Neuronal stem cell (in vitro differentiated cells): ENCODE data around the gene GBGT1.

Source experiments
- DNase-seq: peaks from one replicate; pipeline ENCODE4 v3.0.0-alpha.2; 2013; ENCODE audit warnings: low spot score
- H2AFZ ChIP-seq: one replicate; pipeline ENCODE4 v1.6.1; 2013; ENCODE audit warnings: mild to moderate bottlenecking, low read length, inconsistent platforms
- H2AK5ac ChIP-seq: 2 replicates; pipeline ENCODE4 v1.6.1; 2013; ENCODE audit warnings: low read depth, mild to moderate bottlenecking, inconsistent platforms, low read length, moderate library complexity, mixed read lengths
- H2BK120ac ChIP-seq: 2 replicates; pipeline ENCODE4 v1.6.1; 2013; ENCODE audit warnings: low read depth, mild to moderate bottlenecking, inconsistent platforms, low read length, moderate library complexity, mixed read lengths
- H2BK12ac ChIP-seq: one replicate; pipeline ENCODE4 v1.6.1; 2013; ENCODE audit warnings: low read length, inconsistent platforms
- H2BK15ac ChIP-seq: 2 replicates; pipeline ENCODE4 v1.6.1; 2013; ENCODE audit warnings: mild to moderate bottlenecking, low read length, inconsistent platforms, mixed read lengths
- H2BK5ac ChIP-seq: one replicate; pipeline ENCODE4 v1.6.1; 2013; ENCODE audit warnings: inconsistent platforms, mild to moderate bottlenecking, low read length, moderate library complexity
- H3K14ac ChIP-seq: one replicate; pipeline ENCODE4 v1.6.1; 2013; ENCODE audit warnings: low read length, inconsistent platforms
- H3K18ac ChIP-seq: 2 replicates; pipeline ENCODE4 v1.6.1; 2013; ENCODE audit warnings: low read length, inconsistent platforms
- H3K23ac ChIP-seq: 2 replicates; pipeline ENCODE4 v1.6.1; 2013; ENCODE audit warnings: low read depth, mild to moderate bottlenecking, mixed read lengths, low read length, inconsistent platforms; ENCODE audit not compliant: poor library complexity
- H3K27ac ChIP-seq: replicated peaks from 3 replicates; pipeline ENCODE4 v1.5.1; 2013; ENCODE audit warnings: low read length, inconsistent platforms
- H3K27me3 ChIP-seq, 3 experiments: 2 replicates each; pipeline ENCODE4 v1.6.1; 2013; ENCODE audit warnings: low read length in 3 of 3, mild to moderate bottlenecking in 2 of 3, inconsistent platforms in 1 of 3, low read depth in 1 of 3, mixed read lengths in 1 of 3, moderate library complexity in 1 of 3; ENCODE audit not compliant: control insufficient read depth in 3 of 3, insufficient read depth in 3 of 3
- H3K36me3 ChIP-seq, 2 donors: replicated peaks in 1 of 2; 2 replicates each; pipeline ENCODE4 v1.6.1; 2013; ENCODE audit warnings: low read length in 2 of 2; ENCODE audit not compliant: control insufficient read depth in 2 of 2, insufficient read depth in 2 of 2
- H3K4ac ChIP-seq: 2 replicates; pipeline ENCODE4 v1.6.1; 2013; ENCODE audit warnings: inconsistent platforms, mild to moderate bottlenecking, low read length, moderate library complexity
- H3K4me1 ChIP-seq, 2 donors: 1 replicate in 1 of 2; 2 replicates in 1 of 2; pipeline ENCODE4 v1.6.1; 2013; ENCODE audit warnings: low read length in 2 of 2, low read depth in 1 of 2; ENCODE audit not compliant: control insufficient read depth in 2 of 2, insufficient read depth in 1 of 2
- H3K4me2 ChIP-seq: one replicate; pipeline ENCODE4 v1.6.1; 2013; ENCODE audit warnings: mild to moderate bottlenecking, low read length, inconsistent platforms; ENCODE audit not compliant: insufficient read depth, poor library complexity, severe bottlenecking
- H3K4me3 ChIP-seq, 2 donors: 2 replicates each; pipeline ENCODE4 v1.5.1; 2013; ENCODE audit warnings: low read length in 2 of 2, mild to moderate bottlenecking in 2 of 2, inconsistent platforms in 1 of 2, moderate library complexity in 1 of 2
- H3K79me1 ChIP-seq: one replicate; pipeline ENCODE4 v1.6.1; 2013; ENCODE audit warnings: low read depth, mild to moderate bottlenecking, inconsistent platforms, low read length, moderate library complexity
- H3K9ac ChIP-seq: one replicate; pipeline ENCODE4 v1.6.1; 2013; ENCODE audit warnings: mild to moderate bottlenecking, low read depth, low read length, inconsistent platforms; ENCODE audit not compliant: poor library complexity
- H3K9me3 ChIP-seq, 2 donors: replicated peaks in 1 of 2; 2 replicates each; pipeline versions ENCODE3 to v1.6.1; 2013; ENCODE audit warnings: low read length in 2 of 2, mild to moderate bottlenecking in 2 of 2, inconsistent platforms in 1 of 2, low read depth in 1 of 2, mixed read lengths in 1 of 2, moderate library complexity in 1 of 2; ENCODE audit not compliant: control insufficient read depth in 2 of 2, insufficient read depth in 1 of 2
- H4K8ac ChIP-seq: one replicate; pipeline ENCODE4 v1.6.1; 2013; ENCODE audit warnings: low read depth, mild to moderate bottlenecking, inconsistent platforms, low read length, moderate library complexity
- H4K91ac ChIP-seq: one replicate; pipeline ENCODE4 v1.6.1; 2013; ENCODE audit warnings: low read length, low read depth, mild to moderate bottlenecking, inconsistent platforms; ENCODE audit not compliant: poor library complexity
- WGBS, 2 donors: extraction: QIAGEN DNeasy Blood & Tissue Kit; methylation state at CpG; one replicate each; pipeline ENCODE4 v1.1.7; 2013; ENCODE audit warnings: missing lambda C conversion rate in 2 of 2, mixed read lengths in 1 of 2; ENCODE audit not compliant: insufficient read length in 2 of 2, insufficient replicate concordance in 1 of 2; ENCODE audit errors: extremely low coverage in 2 of 2; 5-methylcytosine and 5-hydroxymethylcytosine counted together

GBGT1 gene

DNA sequence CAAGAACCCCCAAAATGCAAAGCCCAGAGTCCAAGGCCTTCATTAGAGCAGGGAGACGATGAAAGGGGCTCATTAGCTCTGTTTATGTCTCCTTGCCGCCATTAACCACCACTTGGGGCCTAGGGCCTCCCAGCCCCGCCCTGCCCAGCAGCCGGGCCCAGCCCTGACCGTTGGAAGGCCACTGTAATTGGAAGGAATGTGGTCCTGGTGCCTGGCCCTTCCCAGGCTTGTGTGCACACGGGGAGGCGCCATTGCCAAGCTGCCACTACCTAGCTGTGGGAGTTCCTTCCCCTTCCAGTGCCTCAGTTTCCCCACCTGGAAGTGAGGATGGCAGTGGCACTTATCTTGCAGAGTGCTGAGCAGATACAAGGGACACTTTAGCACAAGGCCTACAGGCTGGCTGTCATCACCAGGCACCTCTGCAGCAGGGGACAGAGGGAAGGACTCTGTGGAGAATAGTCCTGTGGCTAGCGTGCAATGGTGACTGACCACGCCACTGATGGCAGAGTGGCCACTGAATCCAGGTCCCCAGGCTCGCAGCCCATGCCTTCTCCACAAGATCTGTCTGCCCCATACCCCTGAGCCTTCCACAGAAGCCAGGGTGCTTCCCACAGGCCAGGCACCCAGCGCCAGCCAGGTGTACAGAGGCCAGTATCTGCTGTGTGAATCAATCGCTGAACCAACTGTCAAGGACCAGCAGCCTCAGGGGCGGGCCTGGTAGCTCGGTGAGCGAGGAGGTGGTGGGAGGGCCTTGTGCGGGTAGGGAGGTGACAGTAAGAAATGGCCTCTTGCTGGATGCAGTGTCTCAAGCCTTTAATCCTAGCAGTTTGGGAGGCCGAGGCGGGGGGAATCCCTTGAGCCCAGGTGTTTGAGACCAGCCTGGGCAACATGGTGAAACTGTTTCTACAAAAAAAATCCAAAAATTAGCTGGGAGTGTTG, 20.8 kb downstream of the GBGT1 start:
- H3K4me3 ChIP-seq = peak overlapping the region in 1 of 2 donors; percentile 16
- no peak overlapping the region for H4K8ac ChIP-seq
- H3K23ac ChIP-seq = peak overlapping the region; percentile 52
- no peak overlapping the region for H2BK12ac ChIP-seq
- H3K9me3 ChIP-seq = no peaks in the 10 kb centered on the region
- no peak for DNase-seq
- H3K4ac ChIP-seq = peak overlapping the region; percentile 91
- peak overlapping the region; percentile 88 for H4K91ac ChIP-seq
- H3K27me3 ChIP-seq = peaks cover 0 to 2% (median 0%) of the 10 kb centered on the region in 3 experiments
- H2BK15ac ChIP-seq = no peak overlapping the region
- H3K4me2 ChIP-seq = no peak overlapping the region
- peaks cover 33% of the 10 kb centered on the region for H3K79me1 ChIP-seq
- peak overlapping the region; percentile 32 for H2BK120ac ChIP-seq
- H3K36me3 ChIP-seq = peaks cover 7 to 10% of the 10 kb centered on the region in 2 donors
- H2BK5ac ChIP-seq = peak overlapping the region; percentile 54
- peak overlapping the region; percentile 90 for H3K14ac ChIP-seq
- H3K4me1 ChIP-seq = peaks cover 27 to 39% of the 10 kb centered on the region in 2 donors
- H3K18ac ChIP-seq = peak overlapping the region; percentile 24
- H2AFZ ChIP-seq = no peak overlapping the region
- peak overlapping the region; percentile 59 for H2AK5ac ChIP-seq
- H3K9ac ChIP-seq = peak overlapping the region; percentile 79
- H3K27ac ChIP-seq = peak overlapping the region; percentile 36
- WGBS, 2 donors = no CpG with 5 or more reads among the region's 18 CpGs

DNA sequence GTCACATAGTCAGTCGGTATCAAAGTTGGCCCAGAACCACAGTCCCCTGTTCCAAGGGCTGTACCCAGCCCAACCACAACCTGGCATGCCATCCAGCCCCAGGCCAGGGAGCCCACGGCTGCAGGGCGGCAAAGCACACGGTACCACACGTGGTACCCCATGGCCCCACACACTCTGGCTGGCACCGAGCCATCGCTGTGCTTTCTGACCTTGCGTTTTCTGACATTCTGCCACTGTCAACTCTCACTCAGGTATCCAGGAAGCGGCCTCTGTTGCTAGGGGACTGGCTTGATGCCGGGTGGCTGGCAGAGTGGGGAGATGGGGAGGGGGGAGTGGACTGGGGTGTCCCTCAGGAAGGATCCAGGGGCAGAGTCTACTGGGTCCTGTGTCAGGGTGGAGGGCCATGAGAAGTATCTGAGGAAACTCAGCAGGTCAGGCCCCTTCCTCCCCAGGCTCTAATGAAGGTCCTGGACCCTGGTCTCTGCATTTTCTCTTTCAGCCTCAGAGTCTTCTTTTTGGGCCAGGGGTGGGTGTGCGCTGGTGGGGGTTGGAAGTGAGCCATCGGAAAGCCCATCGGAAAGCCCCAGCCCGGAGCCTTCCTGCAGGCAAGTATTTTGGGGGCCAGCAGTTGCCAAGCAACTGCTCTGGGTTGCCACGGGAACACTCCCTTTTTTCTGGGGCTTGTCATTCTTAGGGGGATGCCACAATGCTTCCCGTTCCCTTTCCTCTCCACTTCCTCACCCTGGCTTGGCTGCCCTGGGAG, 21.7 kb downstream of the GBGT1 start:
- Histone ChIP-seq H3K4me2 (no peak overlapping the region), H2AK5ac (no peak overlapping the region), H2AFZ (no peak overlapping the region), H3K36me3 (peaks cover 7 to 10% of the 10 kb centered on the region in 2 donors), H3K27me3 (peaks cover 0 to 2% (median 0%) of the 10 kb centered on the region in 3 experiments), H2BK15ac (no peak overlapping the region), H4K91ac (no peak overlapping the region), H4K8ac (no peak overlapping the region), H3K18ac (no peak overlapping the region), H2BK120ac (no peak overlapping the region), H3K9ac (peak overlapping the region; percentile 25), H3K4me3 (no peak overlapping the region), H3K9me3 (no peaks in the 10 kb centered on the region), H2BK12ac (no peak overlapping the region), H3K27ac (no peak overlapping the region), H3K4ac (no peak overlapping the region), H2BK5ac (peak overlapping the region; percentile 58), H3K14ac (no peak overlapping the region), H3K79me1 (peaks cover 38% of the 10 kb centered on the region), H3K4me1 (peaks cover 22 to 33% of the 10 kb centered on the region in 2 donors), H3K23ac (peak overlapping the region; percentile 8)
- no peak for DNase-seq
- WGBS, 2 donors = no CpG with 5 or more reads among the region's 16 CpGs

DNA sequence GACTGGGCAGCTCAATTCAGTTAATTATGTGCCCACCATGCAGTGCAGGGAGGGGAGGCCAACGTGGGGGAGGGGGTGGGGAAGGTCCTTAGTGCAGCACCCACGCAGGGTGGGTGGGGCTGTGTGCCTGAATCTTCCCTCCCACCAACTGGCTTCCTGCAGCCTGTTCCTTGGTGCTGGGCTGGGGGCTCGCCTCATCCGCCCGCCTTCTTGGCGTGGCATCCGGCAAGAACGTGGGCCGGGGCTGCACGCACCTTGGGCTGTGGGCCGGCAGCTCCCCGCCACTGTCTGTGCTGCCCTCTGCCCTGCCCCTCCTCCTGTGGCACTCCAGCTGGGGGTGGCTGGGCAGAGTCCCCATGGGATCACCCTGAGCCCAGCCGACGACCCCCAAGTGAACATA, 23.1 kb downstream of the GBGT1 start:
- Histone ChIP-seq H4K91ac (no peak overlapping the region), H3K4me3 (no peak overlapping the region), H2AK5ac (peak overlapping the region; percentile 9), H3K18ac (no peak overlapping the region), H2BK120ac (no peak overlapping the region), H4K8ac (no peak overlapping the region), H3K4ac (no peak overlapping the region), H3K14ac (no peak overlapping the region), H3K4me1 (peaks cover 21 to 30% of the 10 kb centered on the region in 2 donors), H3K9ac (peak overlapping the region; percentile 66), H3K4me2 (no peak overlapping the region), H2BK15ac (no peak overlapping the region), H3K79me1 (peaks cover 35% of the 10 kb centered on the region), H3K23ac (no peak overlapping the region), H3K27ac (no peak overlapping the region), H3K36me3 (peaks cover 3 to 4% of the 10 kb centered on the region in 2 donors), H3K27me3 (peaks cover 0 to 2% (median 0%) of the 10 kb centered on the region in 3 experiments), H3K9me3 (no peaks in the 10 kb centered on the region), H2BK5ac (no peak overlapping the region), H2AFZ (no peak overlapping the region), H2BK12ac (no peak overlapping the region)
- no peak for DNase-seq
- no CpG with 5 or more reads among the region's 14 CpGs for WGBS, 2 donors

DNA sequence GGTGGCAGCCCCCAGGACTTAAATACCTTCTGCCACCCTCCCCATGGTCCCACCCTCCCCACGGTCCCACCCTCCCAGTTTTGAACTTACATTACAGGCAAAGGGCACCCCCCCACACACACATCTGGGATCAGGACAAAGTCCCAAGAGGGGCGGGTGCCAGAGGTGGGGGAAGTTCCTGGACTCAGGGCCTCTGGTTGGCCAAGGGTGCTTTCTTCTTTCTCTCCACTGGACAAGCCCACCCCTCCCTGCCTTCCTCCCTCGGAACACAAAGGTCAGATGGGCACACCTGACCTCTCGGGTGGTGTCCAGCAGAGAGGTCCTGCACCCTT, 23.6 kb downstream of the GBGT1 start:
- H4K8ac ChIP-seq = no peak overlapping the region
- WGBS, 2 donors = no CpG with 5 or more reads among the region's 4 CpGs
- no peak overlapping the region for H3K27ac ChIP-seq
- no peak overlapping the region for H3K9ac ChIP-seq
- H3K36me3 ChIP-seq = peaks cover 3 to 4% of the 10 kb centered on the region in 2 donors
- H3K4me1 ChIP-seq = peaks cover 21 to 30% of the 10 kb centered on the region in 2 donors
- H3K4ac ChIP-seq = no peak overlapping the region
- no peak overlapping the region for H3K18ac ChIP-seq
- DNase-seq = no peak
- no peaks in the 10 kb centered on the region for H3K9me3 ChIP-seq
- H2BK12ac ChIP-seq = no peak overlapping the region
- no peak overlapping the region for H2AFZ ChIP-seq
- no peak overlapping the region for H2BK5ac ChIP-seq
- no peak overlapping the region for H3K23ac ChIP-seq
- no peak overlapping the region for H3K4me3 ChIP-seq
- H3K79me1 ChIP-seq = peaks cover 33% of the 10 kb centered on the region
- H3K14ac ChIP-seq = no peak overlapping the region
- no peak overlapping the region for H2AK5ac ChIP-seq
- no peak overlapping the region for H2BK15ac ChIP-seq
- H2BK120ac ChIP-seq = no peak overlapping the region
- H3K4me2 ChIP-seq = no peak overlapping the region
- no peaks in the 10 kb centered on the region for H3K27me3 ChIP-seq
- no peak overlapping the region for H4K91ac ChIP-seq
